WI38 (cell line): ENCODE results near the gene SRGAP2C.

ENCODE experiments used
- H3K4me3 ChIP-seq: 2 replicates; pipeline ENCODE4 v1.5.1; 2011; ENCODE audit warnings: low read depth, mild to moderate bottlenecking, control low read depth, low read length
- CTCF ChIP-seq: IDR thresholded peaks from 2 replicates; pipeline ENCODE4 v1.5.1; 2012; ENCODE audit warnings: low read depth, mild to moderate bottlenecking, control low read depth, low read length

Gene SRGAP2C

GRCh38 chr1:121440993-121441392 lies 256.2 kb downstream of the SRGAP2C start:
- H3K4me3 ChIP-seq = no peak overlapping the region
- TF ChIP-seq CTCF = no peak
